Heart left ventricle (tissue), 16 donors: ENCODE results near the gene TBC1D1. TPM values are rescaled to one million over a fixed set of nuclear protein-coding genes. Genes with fewer than 3 reads are reported as not detected.

Experiments
- ATAC-seq, 4 donors: fragments of 200-7000 bp; cut with Tn5 transposase; one replicate each; pipeline ENCODE4 v1.9.1; 2020 to 2022; ENCODE audit warnings: moderate library complexity in 4 of 4, mild to moderate bottlenecking in 3 of 4, moderate number of reproducible peaks in 1 of 4
- DNase-seq, 5 donors: peaks; one replicate each; pipeline ENCODE4 v3.0.0-alpha.2; 2020
- H3K27ac ChIP-seq, 12 donors: fragments of 200-600 bp; sonication (generic) in 4 of 12; one replicate each; pipeline versions ENCODE4 v1.5.0 to v1.8.0; 2016 to 2022; ENCODE audit warnings: mild to moderate bottlenecking in 2 of 12
- H3K27me3 ChIP-seq, 9 donors: fragments of 200-600 bp; sonication (generic) in 2 of 9; one replicate each; pipeline versions ENCODE4 v1.5.1 to v1.8.0; 2016 to 2022; ENCODE audit warnings: mild to moderate bottlenecking in 3 of 9
- H3K36me3 ChIP-seq, 9 donors: fragments of 200-600 bp; sonication (generic) in 2 of 9; one replicate each; pipeline versions ENCODE4 v1.5.0 to v1.8.0; 2018 to 2022; ENCODE audit warnings: mild to moderate bottlenecking in 2 of 9
- H3K4me1 ChIP-seq, 12 donors: fragments of 200-600 bp; sonication (generic) in 4 of 12; one replicate each; pipeline versions ENCODE4 v1.5.0 to v1.8.0; 2016 to 2022; ENCODE audit warnings: mild to moderate bottlenecking in 3 of 12
- H3K4me3 ChIP-seq, 12 donors: fragments of 200-600 bp; sonication (generic) in 4 of 12; one replicate each; pipeline versions ENCODE4 v1.5.0 to v1.8.0; 2017 to 2022; ENCODE audit warnings: mild to moderate bottlenecking in 9 of 12, moderate library complexity in 4 of 12
- H3K9me3 ChIP-seq, 12 donors: fragments of 200-600 bp; sonication (generic) in 4 of 12; one replicate each; pipeline versions ENCODE4 v1.5.0 to v1.8.0; 2016 to 2022; ENCODE audit warnings: mild to moderate bottlenecking in 1 of 12
- CTCF ChIP-seq, 12 donors: fragments of 200-600 bp; sonication (generic) in 4 of 12; IDR thresholded peaks; one replicate each; pipeline versions ENCODE4 v1.5.0 to v1.8.0; 2018 to 2022; ENCODE audit warnings: antibody characterized with exemption in 12 of 12, mild to moderate bottlenecking in 5 of 12
- POLR2A ChIP-seq, 2 donors: fragments of 450-650 bp; IDR thresholded peaks; one replicate each; pipeline ENCODE4 v1.6.1; 2017; ENCODE audit warnings: antibody characterized with exemption in 2 of 2, mild to moderate bottlenecking in 2 of 2, moderate library complexity in 2 of 2
- WGBS, 4 donors: extraction: QIAGEN DNeasy Blood & Tissue Kit in 2 of 4; methylation state at CpG; one replicate each; pipeline versions ENCODE4 v1.1.5 to v1.1.7; 2013 to 2018; 5-methylcytosine and 5-hydroxymethylcytosine counted together
- intact Hi-C, 10 donors: fragments of 100-400 bp; cut with DNase I; formaldehyde crosslinking; loops; one replicate each; pipeline versions ENCODE4 v1.11.1 to v1.14.2; 2022
- polyA plus RNA-seq, 2 donors: library from polyadenylated mRNA; stranded (reverse); fragments of 200-250 nt; gene quantifications; one replicate each; pipeline ENCODE4 v1.2.3, GENCODE V29; 2013
- total RNA-seq, 9 donors: library from RNA; depleted of rRNA in 2 of 9; stranded (reverse); fragments of >200 nt in 2 of 9; fragmentation: NEBNext Ultra II Directional in 3 of 9; extraction: Animal tissue kit (Norgen Biotek cat#: 25700) in 3 of 9; gene quantifications; one replicate each; pipeline versions ENCODE4 v1.1.0 to v1.2.4, GENCODE V29; 2016 to 2023
- donor health status: ischemic (EF 13 %, LVEDD 7.1; RV severe dilation, severe dysfunction).
- donor health status: healthy with polysubstance abuse.
- donor health status: DM: no; HTN: yes; CAD: no.
- donor health status: DM: no; HTN: no; CAD: no.
- donor health status: ischemic (EF 25% LVEDD 6.9; RV normal size, moderate dysfunction).
- donor health status: ischemic (EF 25% LVEDD 5.7; RV mildly dilated, moderate dysfunction).
- donor health status: healthy.
- donor health status: DM: yes; HTN: yes; CAD: no.
- donor health status: ischemic (EF 35%, LVEDD 5.7; RV mildly dilated, moderate dysfunction).
- donor health status: nonischemic (EF 11% LVEDD 7.7; RV severe dilation, severe dysfunction).
- donor health status: DM: yes; HTN: yes; CAD: no.
- donor health status: PGD.
- donor health status: ischemic (EF 29% LVEDD 5.4; RV normal size, mild dysfunction).
- donor health status: nonischemic (EF 23%, LVEDD 6.1; RV moderate dilation, normal function).

TBC1D1 gene
- total and polyA plus RNA-seq, 11 donors = 81.7 to 269 (median 140) TPM

- Histone ChIP-seq H3K4me1 (peaks cover 0 to 48% (median 17%) of the 10 kb centered on the region in 12 donors), H3K9me3 (no peaks in the 10 kb centered on the region), H3K27ac (no peak overlapping the region), H3K36me3 (peaks cover 0 to 18% (median 3%) of the 10 kb centered on the region in 9 donors), H3K4me3 (no peak overlapping the region), H3K27me3 (no peaks in the 10 kb centered on the region)
- intact Hi-C loops = loop anchor here in 1 of 10 donors (5.0 kb wide), 1 partner anchor 41 kb away; the partner anchor contains the start of gene PGM2
- TF ChIP-seq POLR2A (IDR thresholded peaks at IDR 0.05) = no peak
- no peak for TF ChIP-seq CTCF (IDR thresholded peaks at IDR 0.05)
- ATAC-seq (no peak), DNase-seq (no peak)
- WGBS, 4 donors = 94 to 97% (median 96%) methylated on average over 4 of the region's 4 CpGs
These were observed 22.6 kb upstream of the TBC1D1 start for GRCh38 chr4:37868238-37868637.

- no peak for DNase-seq
- peaks cover 0 to 8% (median 0%) of the 10 kb centered on the region in 9 donors for H3K36me3 ChIP-seq
- no peak for ATAC-seq
- H3K4me1 ChIP-seq = peaks cover 0 to 17% (median 4%) of the 10 kb centered on the region in 12 donors
- TF ChIP-seq CTCF (IDR thresholded peaks at IDR 0.05) (no peak), POLR2A (IDR thresholded peaks at IDR 0.05) (no peak)
- H3K9me3 ChIP-seq = no peaks in the 10 kb centered on the region
- peak overlapping the region in 1 of 12 donors; percentile 64 for H3K27ac ChIP-seq
- H3K27me3 ChIP-seq = no peaks in the 10 kb centered on the region
- intact Hi-C loops = no loop called here
- no peak overlapping the region for H3K4me3 ChIP-seq
- 77 to 91% (median 77%) methylated on average over 1 of the region's 1 CpG for WGBS, 4 donors
These were observed 18.4 kb upstream of the TBC1D1 start for GRCh38 chr4:37872310-37872988.

- 86 to 92% (median 87%) methylated on average over 1 of the region's 1 CpG for WGBS, 4 donors
- Histone ChIP-seq H3K27me3 (no peaks in the 10 kb centered on the region), H3K36me3 (peaks cover 0 to 6% (median 0%) of the 10 kb centered on the region in 9 donors), H3K9me3 (no peaks in the 10 kb centered on the region), H3K27ac (peak overlapping the region in 1 of 12 donors; percentile 82), H3K4me1 (peaks cover 0 to 17% (median 4%) of the 10 kb centered on the region in 12 donors), H3K4me3 (no peak overlapping the region)
- DNase-seq (no peak), ATAC-seq (peak in 2 of 4 donors; percentile 70 to 89)
- TF ChIP-seq CTCF (IDR thresholded peaks at IDR 0.05) (no peak), POLR2A (IDR thresholded peaks at IDR 0.05) (no peak)
- intact Hi-C loops = no loop called here
These were observed 17.5 kb upstream of the TBC1D1 start for GRCh38 chr4:37873386-37873785.

- H3K4me3 ChIP-seq = no peak overlapping the region
- H3K36me3 ChIP-seq = no peaks in the 10 kb centered on the region
- TF ChIP-seq POLR2A (IDR thresholded peaks at IDR 0.05) (no peak), CTCF (IDR thresholded peaks at IDR 0.05) (no peak)
- peak overlapping the region in 1 of 12 donors; percentile 82 for H3K27ac ChIP-seq
- DNase-seq = no peak
- no peaks in the 10 kb centered on the region for H3K27me3 ChIP-seq
- WGBS, 4 donors = 96 to 99% (median 97%) methylated on average over 2 of the region's 2 CpGs
- H3K4me1 ChIP-seq = peaks cover 0 to 17% (median 4%) of the 10 kb centered on the region in 12 donors
- no peak for ATAC-seq
- no peaks in the 10 kb centered on the region for H3K9me3 ChIP-seq
- intact Hi-C loops = no loop called here
These were observed 14.7 kb upstream of the TBC1D1 start for GRCh38 chr4:37876156-37876555.
